ENCODE measurements around the gene EPHA1. TPM values are rescaled to one million over a fixed set of nuclear protein-coding genes. Genes with fewer than 3 reads are reported as not detected.
A peak's percentile ranks its signal among the peaks of the same experiment; 100 is the strongest.

EPHA1 gene
- total RNA-seq, 8 experiments from 2014 or later: 0.65 to 6.2 (median 0.98) TPM

DNA sequence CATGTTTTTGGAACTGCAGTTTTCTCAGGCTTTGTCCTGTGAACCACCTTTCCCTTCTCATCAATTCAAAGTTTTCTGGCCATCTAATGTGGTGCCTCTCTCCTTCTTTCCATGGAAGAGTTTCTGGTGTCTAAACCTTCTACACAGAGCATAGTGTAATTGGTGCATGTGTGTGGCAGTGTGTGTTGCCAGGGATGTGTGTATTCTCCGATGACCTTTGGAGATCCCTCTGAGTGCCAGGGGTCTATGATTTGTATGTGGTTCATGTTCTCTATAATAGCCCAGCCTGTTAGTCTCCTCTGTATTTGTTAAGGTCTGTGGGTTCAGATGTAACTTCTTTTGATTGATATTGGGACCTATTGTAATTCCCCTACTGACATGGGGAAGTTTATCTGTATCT, 36.1 kb upstream of the EPHA1 start:
- Histone ChIP-seq H3K4me1 (replicated peaks in 1 of 2) (peaks cover 14 to 15% of the 10 kb centered on the region in 2 donors), H3K27ac (no peak overlapping the region), H3K4me3 (no peak overlapping the region)
- 57 to 100% (median 100%) methylated on average over 1 of the region's 1 CpG; no CpG with 5 or more reads in 6 of the 10 experiments for WGBS, 10 experiments
- in situ Hi-C loops (cut with MboI; ENCODE audit: low pct_unique_long_range_greater_than_20kb in 2 of 9, low sequenced_read_pairs in 9 of 9, unreplicated experiment in 9 of 9): loop anchor here in 1 of 9 experiments (25.0 kb wide), 1 partner anchor 432 kb away; no protein-coding TSS in a partner anchor
- peak in 1 of 8 experiments; percentile 12 for ATAC-seq (replicated peaks in 6 of 8)

- no peak overlapping the region for H3K27ac ChIP-seq
- no peak for ATAC-seq (replicated peaks in 6 of 8)
- H3K4me1 ChIP-seq (replicated peaks in 1 of 2): peaks cover 14 to 15% of the 10 kb centered on the region in 2 donors
- no peak overlapping the region for H3K4me3 ChIP-seq
- in situ Hi-C loops (cut with MboI; ENCODE audit: low pct_unique_long_range_greater_than_20kb in 2 of 9, low sequenced_read_pairs in 9 of 9, unreplicated experiment in 9 of 9): loop anchor here in 1 of 9 experiments (25.0 kb wide), 1 partner anchor 432 kb away; no protein-coding TSS in a partner anchor
- 17 to 100% (median 90%) methylated on average over 1 to 5 of the region's 6 CpGs; no CpG with 5 or more reads in 1 of the 10 experiments for WGBS, 10 experiments
Measured at GRCh38 chr7:143444063-143444782, 35.6 kb upstream of the EPHA1 start.

- Histone ChIP-seq H3K4me1 (replicated peaks in 1 of 2) (peaks cover 14 to 15% of the 10 kb centered on the region in 2 donors), H3K4me3 (no peak within 1 kb of the TSS), H3K27ac (no peak within 1 kb of the TSS)
- in situ Hi-C loops (cut with MboI; ENCODE audit: low pct_unique_long_range_greater_than_20kb in 2 of 9, low sequenced_read_pairs in 9 of 9, unreplicated experiment in 9 of 9): loop anchor here in 1 of 9 experiments (25.0 kb wide), 1 partner anchor 431 kb away; no protein-coding TSS in a partner anchor
- no peak for ATAC-seq (replicated peaks in 6 of 8)
- WGBS, 10 experiments: 83 to 100% (median 91%) methylated on average over 1 to 4 of the region's 4 CpGs; no CpG with 5 or more reads in 4 of the 10 experiments
Measured at GRCh38 chr7:143443153-143443552, 34.5 kb upstream of the EPHA1 start, which contains the start of gene TAS2R60. Gene TAS2R60 (plus strand): TSS chr7:143443453. CDS start chr7:143443453, 0 bp downstream.

GRCh38 chr7:143439866-143440265, 31.2 kb upstream of the EPHA1 start:
- ATAC-seq (replicated peaks in 6 of 8): no peak
- peaks cover 15 to 20% of the 10 kb centered on the region in 2 donors for H3K4me1 ChIP-seq (replicated peaks in 1 of 2)
- WGBS, 10 experiments: 75 to 100% (median 93%) methylated on average over 1 to 2 of the region's 2 CpGs
- no peak overlapping the region for H3K27ac ChIP-seq
- in situ Hi-C loops (cut with MboI; ENCODE audit: low pct_unique_long_range_greater_than_20kb in 2 of 9, low sequenced_read_pairs in 9 of 9, unreplicated experiment in 9 of 9): loop anchor here in 1 of 9 experiments (25.0 kb wide), 1 partner anchor 428 kb away; no protein-coding TSS in a partner anchor
- no peak overlapping the region for H3K4me3 ChIP-seq

- in situ Hi-C loops (cut with MboI; ENCODE audit: low pct_unique_long_range_greater_than_20kb in 2 of 9, low sequenced_read_pairs in 9 of 9, unreplicated experiment in 9 of 9): loop anchor here in 1 of 9 experiments (25.0 kb wide), 1 partner anchor 425 kb away; no protein-coding TSS in a partner anchor
- Histone ChIP-seq H3K27ac (no peak overlapping the region), H3K4me1 (replicated peaks in 1 of 2) (peaks cover 11 to 17% of the 10 kb centered on the region in 2 donors), H3K4me3 (no peak overlapping the region)
- 20 to 100% (median 76%) methylated on average over 1 to 4 of the region's 4 CpGs; no CpG with 5 or more reads in 4 of the 10 experiments for WGBS, 10 experiments
- no peak for ATAC-seq (replicated peaks in 6 of 8)
Measured at GRCh38 chr7:143437578-143437977, 28.9 kb upstream of the EPHA1 start.

DNA sequence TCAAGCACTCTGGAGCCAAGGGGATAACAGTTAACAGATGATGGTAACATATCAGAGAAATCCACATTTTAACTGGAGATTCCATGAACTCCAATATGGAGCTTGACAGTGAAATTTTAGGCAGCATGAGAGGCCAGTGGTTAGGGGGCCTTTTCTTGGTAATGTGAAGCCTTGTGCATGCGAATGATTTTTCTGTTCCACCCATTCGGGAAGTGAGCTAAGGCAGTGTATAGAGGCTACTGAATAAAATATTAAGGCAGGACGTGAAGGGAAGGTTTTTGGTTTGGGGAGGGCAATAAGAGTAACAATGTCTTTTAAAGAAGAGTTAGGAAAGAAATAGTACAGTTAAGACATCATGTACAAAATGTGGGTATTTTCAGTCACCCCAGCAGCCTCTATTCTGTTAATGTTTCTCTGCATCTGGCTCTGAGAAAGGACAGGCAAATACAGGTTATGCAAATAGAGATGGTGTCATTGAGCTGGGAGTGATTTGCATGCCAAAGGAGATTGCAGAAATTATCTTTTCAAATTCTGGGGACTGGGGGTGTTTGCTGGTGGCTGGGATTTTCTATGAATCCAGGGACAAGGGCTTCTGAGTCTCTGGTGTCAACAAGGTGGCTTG, 27.8 kb upstream of the EPHA1 start:
- in situ Hi-C loops (cut with MboI; ENCODE audit: low pct_unique_long_range_greater_than_20kb in 2 of 9, low sequenced_read_pairs in 9 of 9, unreplicated experiment in 9 of 9): loop anchor here in 1 of 9 experiments (25.0 kb wide), 1 partner anchor 424 kb away; no protein-coding TSS in a partner anchor
- peak overlapping the region in 1 of 2 donors; percentile 58 for H3K27ac ChIP-seq
- 0 to 40% (median 0%) methylated on average over 1 to 3 of the region's 3 CpGs; no CpG with 5 or more reads in 3 of the 10 experiments for WGBS, 10 experiments
- ATAC-seq (replicated peaks in 6 of 8): peak; percentile 50 to 87 (median 82)
- H3K4me1 ChIP-seq (replicated peaks in 1 of 2): peaks cover 11 to 17% of the 10 kb centered on the region in 2 donors
- no peak overlapping the region for H3K4me3 ChIP-seq

DNA sequence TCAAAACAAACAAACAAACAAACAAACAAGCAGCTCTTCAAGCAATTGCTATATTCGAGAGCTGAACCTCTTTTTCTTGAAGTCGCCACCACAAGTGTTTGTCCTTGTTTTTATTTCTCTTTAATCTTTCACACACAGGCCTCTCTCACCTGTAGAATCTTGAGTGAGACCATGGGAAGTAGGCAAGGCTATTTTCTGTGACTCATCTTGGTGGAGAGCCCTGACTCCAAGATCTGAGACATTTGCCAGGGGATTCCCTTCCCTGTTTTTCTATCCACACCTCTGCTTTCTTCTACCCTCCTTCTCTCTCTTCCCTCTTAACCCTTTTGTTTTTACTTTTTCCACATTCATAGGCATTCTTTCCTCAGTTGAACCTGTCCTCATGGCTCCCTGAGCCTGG, 26.6 kb upstream of the EPHA1 start:
- in situ Hi-C loops (cut with MboI; ENCODE audit: low pct_unique_long_range_greater_than_20kb in 2 of 9, low sequenced_read_pairs in 9 of 9, unreplicated experiment in 9 of 9): loop anchor here in 1 of 9 experiments (25.0 kb wide), 1 partner anchor 423 kb away; no protein-coding TSS in a partner anchor
- Histone ChIP-seq H3K4me1 (replicated peaks in 1 of 2) (peaks cover 11 to 17% of the 10 kb centered on the region in 2 donors), H3K27ac (no peak overlapping the region), H3K4me3 (no peak overlapping the region)
- no peak for ATAC-seq (replicated peaks in 6 of 8)
- 56 to 100% (median 85%) methylated on average over 1 to 2 of the region's 2 CpGs; no CpG with 5 or more reads in 4 of the 10 experiments for WGBS, 10 experiments

DNA sequence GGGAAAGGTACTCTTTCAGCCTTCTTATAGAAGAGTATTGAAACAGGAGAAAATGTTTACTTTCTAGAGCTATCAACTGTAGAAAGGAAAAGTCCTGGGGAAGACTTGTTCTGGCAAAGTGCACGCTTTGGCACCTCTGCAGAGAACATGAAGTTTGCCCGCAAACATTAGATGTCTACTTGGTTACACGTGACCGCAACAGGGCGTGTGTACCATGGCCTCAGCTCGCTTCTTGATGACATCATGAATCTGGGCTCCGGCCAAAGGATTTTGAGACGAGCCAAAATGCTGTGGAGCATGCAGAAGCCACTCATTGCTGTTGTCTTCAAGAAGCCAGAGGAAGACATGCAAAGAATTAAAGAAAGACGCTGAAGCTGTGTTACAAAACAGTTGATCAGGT, 26.0 kb upstream of the EPHA1 start:
- 18 to 100% (median 90%) methylated on average over 1 to 8 of the region's 9 CpGs; no CpG with 5 or more reads in 3 of the 10 experiments for WGBS, 10 experiments
- Histone ChIP-seq H3K4me1 (replicated peaks in 1 of 2) (peaks cover 11 to 17% of the 10 kb centered on the region in 2 donors), H3K4me3 (no peak overlapping the region), H3K27ac (no peak overlapping the region)
- ATAC-seq (replicated peaks in 6 of 8): peak in 3 of 8 experiments; percentile 27 to 59 (median 45)
- in situ Hi-C loops (cut with MboI; ENCODE audit: low pct_unique_long_range_greater_than_20kb in 2 of 9, low sequenced_read_pairs in 9 of 9, unreplicated experiment in 9 of 9): loop anchor here in 1 of 9 experiments (25.0 kb wide), 1 partner anchor 422 kb away; no protein-coding TSS in a partner anchor

GRCh38 chr7:143433759-143434158, 25.1 kb upstream of the EPHA1 start:
- H3K4me3 ChIP-seq: no peak overlapping the region
- in situ Hi-C loops (cut with MboI; ENCODE audit: low pct_unique_long_range_greater_than_20kb in 2 of 9, low sequenced_read_pairs in 9 of 9, unreplicated experiment in 9 of 9): loop anchor here in 1 of 9 experiments (25.0 kb wide), 1 partner anchor 421 kb away; no protein-coding TSS in a partner anchor
- H3K27ac ChIP-seq: no peak overlapping the region
- H3K4me1 ChIP-seq (replicated peaks in 1 of 2): peaks cover 11 to 17% of the 10 kb centered on the region in 2 donors
- 60 to 100% (median 81%) methylated on average over 1 to 4 of the region's 4 CpGs; no CpG with 5 or more reads in 1 of the 10 experiments for WGBS, 10 experiments
- ATAC-seq (replicated peaks in 6 of 8): no peak

DNA sequence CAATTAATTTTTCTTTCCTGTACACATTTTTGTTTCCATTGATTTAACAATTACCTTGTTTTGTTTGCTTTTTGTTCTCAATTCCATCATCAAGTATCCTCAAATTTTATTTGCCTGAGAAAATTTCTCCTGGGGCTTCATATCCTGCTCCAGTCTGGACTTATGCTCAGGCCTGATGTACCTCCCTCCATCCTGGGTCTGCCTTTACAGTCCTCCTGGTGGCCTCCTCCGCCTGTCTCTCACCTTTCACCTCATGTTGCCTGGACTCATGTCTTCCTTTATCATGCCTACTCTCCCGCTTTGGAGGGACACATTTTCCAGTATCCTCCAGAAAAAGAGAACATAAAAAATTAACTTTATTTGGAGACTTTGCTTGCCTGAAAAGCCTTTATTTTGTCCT, 22.5 kb upstream of the EPHA1 start:
- no peak overlapping the region for H3K27ac ChIP-seq
- peaks cover under 1 to 6% of the 10 kb centered on the region in 2 donors for H3K4me1 ChIP-seq (replicated peaks in 1 of 2)
- WGBS, 10 experiments: 71 to 100% (median 93%) methylated on average over 1 to 2 of the region's 2 CpGs; no CpG with 5 or more reads in 1 of the 10 experiments
- no peak overlapping the region for H3K4me3 ChIP-seq
- in situ Hi-C loops (cut with MboI; ENCODE audit: low pct_unique_long_range_greater_than_20kb in 2 of 9, low sequenced_read_pairs in 9 of 9, unreplicated experiment in 9 of 9): loop anchor here in 1 of 9 experiments (25.0 kb wide), 1 partner anchor 419 kb away; no protein-coding TSS in a partner anchor
- no peak for ATAC-seq (replicated peaks in 6 of 8)

DNA sequence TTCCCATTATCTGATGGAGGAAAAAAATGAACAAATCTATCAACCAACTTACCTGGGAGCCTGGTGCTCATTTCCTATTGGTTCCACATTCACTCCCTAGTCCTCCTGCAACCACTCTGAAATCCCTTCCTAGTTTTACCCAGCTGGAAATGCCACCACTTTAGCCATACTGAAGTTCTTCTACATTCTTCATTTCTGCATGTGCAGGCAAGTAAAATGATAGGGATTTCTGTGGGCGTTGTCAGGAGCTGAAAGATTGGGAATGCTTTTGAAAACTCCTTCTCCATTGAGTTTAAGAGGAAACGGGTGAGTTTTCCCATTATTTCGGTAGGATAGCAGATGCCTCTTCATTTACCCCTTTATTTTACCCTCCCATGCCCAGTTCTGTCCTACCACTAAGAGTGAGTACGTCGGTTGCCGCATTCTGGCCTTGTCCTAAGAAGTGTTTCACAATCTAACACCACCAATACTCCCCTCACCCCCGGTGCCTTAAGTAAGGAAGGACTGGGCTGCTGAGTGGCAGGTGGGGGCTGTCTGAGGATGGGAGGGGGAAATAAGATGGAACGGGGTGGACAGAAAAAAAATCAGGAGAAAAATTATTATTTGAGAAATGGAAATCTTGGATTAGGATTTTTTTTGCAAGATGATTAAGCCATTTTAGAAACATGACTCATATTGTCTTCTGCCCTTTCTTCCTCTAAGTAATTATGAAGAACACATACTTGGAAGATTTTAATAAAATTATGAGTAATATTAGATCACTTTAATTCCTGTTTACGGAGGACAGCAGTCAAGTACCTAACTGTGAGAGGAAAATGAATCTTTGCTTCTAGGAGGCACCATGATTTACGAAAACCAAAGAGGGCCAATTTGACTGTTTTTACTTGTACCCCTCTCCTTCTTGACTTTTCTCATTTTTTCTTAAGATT, 21.4 kb upstream of the EPHA1 start:
- in situ Hi-C loops (cut with MboI; ENCODE audit: low pct_unique_long_range_greater_than_20kb in 2 of 9, low sequenced_read_pairs in 9 of 9, unreplicated experiment in 9 of 9): loop anchor here in 1 of 9 experiments (25.0 kb wide), 1 partner anchor 418 kb away; no protein-coding TSS in a partner anchor
- no peak for ATAC-seq (replicated peaks in 6 of 8)
- Histone ChIP-seq H3K4me1 (replicated peaks in 1 of 2) (no peaks in the 10 kb centered on the region), H3K4me3 (no peak overlapping the region), H3K27ac (no peak overlapping the region)
- 21 to 100% (median 84%) methylated on average over 1 to 8 of the region's 10 CpGs; no CpG with 5 or more reads in 1 of the 10 experiments for WGBS, 10 experiments

Measured in motor neuron (in vitro differentiated cells).